Nephron progenitor cell (in vitro differentiated cells): ENCODE measurements around the gene BIRC5.

Experiments used
- DNase-seq: peaks from one replicate; pipeline ENCODE4 v3.0.0; 2021
- H3K27ac Mint-ChIP-seq: 2 replicates; pipeline ENCODE4 v1.8.0; 2021; ENCODE audit warnings: mild to moderate bottlenecking, moderate library complexity, mixed read lengths
- H3K27me3 Mint-ChIP-seq: 2 replicates; pipeline ENCODE4 v1.8.0; 2021; ENCODE audit warnings: mild to moderate bottlenecking, low read depth, mixed read lengths; ENCODE audit not compliant: poor library complexity
- H3K36me3 Mint-ChIP-seq: 2 replicates; pipeline ENCODE4 v1.8.0; 2021; ENCODE audit warnings: low read depth, mixed read lengths
- H3K4me1 Mint-ChIP-seq: 2 replicates; pipeline ENCODE4 v1.8.0; 2021; ENCODE audit warnings: mixed read lengths
- H3K4me3 Mint-ChIP-seq: 2 replicates; pipeline ENCODE4 v1.8.0; 2021; ENCODE audit warnings: mild to moderate bottlenecking, moderate library complexity, mixed read lengths
- H3K9me3 Mint-ChIP-seq: 2 replicates; pipeline ENCODE4 v1.8.0; 2021; ENCODE audit warnings: mild to moderate bottlenecking, moderate library complexity, mixed read lengths
- CTCF ChIP-seq: fragments of 200-600 bp; sonication (generic); IDR thresholded peaks from 2 replicates; pipeline ENCODE4 v1.5.0; 2021; ENCODE audit warnings: antibody characterized with exemption

BIRC5 gene

GRCh38 chr17:78239489-78239931 lies 25.5 kb downstream of the BIRC5 start:
- DNase-seq, result no peak
- Mint-ChIP-seq H3K27me3 (peaks cover 6% of the 10 kb centered on the region), H3K4me3 (no peak overlapping the region), H3K4me1 (peaks cover 26% of the 10 kb centered on the region), H3K27ac (no peak overlapping the region), H3K36me3 (no peaks in the 10 kb centered on the region), H3K9me3 (peaks cover 3% of the 10 kb centered on the region)
- no peak for TF ChIP-seq CTCF

GRCh38 chr17:78240012-78240655 lies 26.1 kb downstream of the BIRC5 start:
- Mint-ChIP-seq H3K9me3 (peaks cover 4% of the 10 kb centered on the region), H3K4me3 (no peak overlapping the region), H3K27me3 (peaks cover 3% of the 10 kb centered on the region), H3K36me3 (no peaks in the 10 kb centered on the region), H3K4me1 (peaks cover 26% of the 10 kb centered on the region), H3K27ac (no peak overlapping the region)
- no peak for TF ChIP-seq CTCF
- DNase-seq, result no peak

DNA sequence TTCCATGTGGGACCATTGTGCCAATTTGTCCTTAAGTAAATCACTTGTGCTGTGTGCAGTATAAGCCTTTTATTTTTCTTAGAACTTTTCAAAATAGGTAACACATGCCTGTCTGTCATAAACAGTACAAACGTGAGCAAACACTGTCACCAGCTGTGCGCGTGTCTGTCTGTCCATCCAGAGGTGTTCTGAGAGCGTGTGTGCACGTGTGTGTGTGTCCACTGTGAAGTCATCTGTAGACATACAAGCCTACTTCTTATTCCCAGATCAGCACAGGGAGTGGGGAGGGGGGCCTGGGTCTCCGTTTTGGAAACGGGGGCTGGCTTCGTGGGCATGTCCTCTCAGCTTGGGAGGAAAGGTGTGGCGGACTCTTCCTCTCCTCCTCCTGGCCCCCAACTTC lies 26.8 kb downstream of the BIRC5 start:
- Mint-ChIP-seq H3K9me3 (peaks cover 9% of the 10 kb centered on the region), H3K4me1 (peaks cover 26% of the 10 kb centered on the region), H3K36me3 (peaks cover 5% of the 10 kb centered on the region), H3K4me3 (no peak overlapping the region), H3K27ac (no peak overlapping the region), H3K27me3 (peaks cover 3% of the 10 kb centered on the region)
- DNase-seq, result no peak
- TF ChIP-seq CTCF, result no peak

DNA sequence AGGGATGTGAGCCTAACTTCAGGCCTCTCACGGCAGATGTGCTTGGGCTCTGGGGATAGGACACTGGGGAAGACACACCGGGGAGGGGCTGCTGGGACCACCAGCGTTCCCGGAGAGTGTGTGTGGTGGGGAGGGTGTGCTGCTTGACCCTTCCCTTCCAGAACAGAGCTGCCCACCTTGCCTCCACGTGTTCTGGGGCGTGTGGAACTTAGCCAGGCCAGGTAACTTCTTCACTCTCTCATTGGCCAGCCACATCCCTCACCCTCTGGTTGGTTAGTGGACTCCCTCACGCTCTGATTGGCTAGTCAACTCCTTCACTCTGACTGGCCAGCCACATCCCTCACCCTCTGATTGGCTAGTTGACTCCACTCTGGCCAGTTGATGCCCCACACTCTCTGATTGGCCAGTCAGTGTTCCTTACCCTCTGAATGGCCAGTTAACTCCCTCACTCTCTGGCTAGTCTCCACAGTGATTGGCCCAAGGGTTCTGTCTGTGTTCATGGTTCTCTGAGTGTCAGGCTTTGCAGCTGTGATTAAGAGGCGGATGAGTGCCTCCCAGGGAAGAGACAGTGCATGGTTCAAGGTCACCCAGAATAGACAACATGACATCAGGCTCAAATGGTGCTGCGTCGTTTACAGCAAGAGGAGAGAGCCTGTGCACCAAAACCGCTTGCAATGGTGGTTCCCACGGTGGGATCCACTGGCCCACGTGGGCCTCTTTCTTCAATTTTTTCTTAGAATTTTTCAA lies 27.4 kb downstream of the BIRC5 start:
- no peak overlapping the region for H3K27ac Mint-ChIP-seq
- DNase-seq, result no peak
- H3K27me3 Mint-ChIP-seq, result peaks cover 3% of the 10 kb centered on the region
- peaks cover 9% of the 10 kb centered on the region for H3K9me3 Mint-ChIP-seq
- no peak for TF ChIP-seq CTCF
- H3K4me1 Mint-ChIP-seq, result peaks cover 26% of the 10 kb centered on the region
- no peak overlapping the region for H3K4me3 Mint-ChIP-seq
- H3K36me3 Mint-ChIP-seq, result peaks cover 5% of the 10 kb centered on the region

DNA sequence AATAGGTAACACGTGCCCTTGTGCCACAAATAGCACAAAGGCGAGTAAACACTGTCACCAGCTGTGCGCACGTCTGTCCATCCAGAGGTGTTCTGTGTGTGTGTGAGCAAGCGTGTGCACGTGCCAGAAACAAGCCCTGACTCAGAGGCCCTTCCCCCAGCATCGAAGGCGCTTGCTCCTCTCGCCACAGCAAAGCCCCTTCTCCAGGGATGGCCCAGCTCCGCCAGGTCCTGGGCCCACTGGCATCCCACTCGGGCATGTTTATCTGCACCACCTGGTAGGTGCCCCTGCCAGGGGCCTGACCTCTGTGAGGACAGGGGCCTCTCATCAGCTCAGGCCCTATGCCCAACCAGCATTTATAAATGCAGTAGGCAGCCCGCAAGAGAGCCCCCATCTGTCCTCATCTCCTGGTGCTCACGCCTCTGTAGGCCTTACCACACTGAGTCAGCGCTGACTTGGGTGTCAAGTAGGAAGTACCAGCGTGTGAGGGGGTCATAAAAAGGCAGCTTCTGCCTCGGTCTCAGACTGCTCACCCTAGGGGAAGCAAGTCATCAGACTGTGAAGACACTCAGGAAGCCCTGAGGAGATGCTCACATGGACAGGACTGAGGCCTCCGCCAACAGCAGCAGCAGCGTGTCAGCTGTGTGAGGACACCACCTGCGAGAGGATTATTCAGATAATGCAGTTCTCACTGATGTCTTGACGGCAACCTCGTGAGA lies 28.1 kb downstream of the BIRC5 start:
- no peak for DNase-seq
- Mint-ChIP-seq H3K27ac (peak overlapping the region; percentile 25), H3K27me3 (peaks cover 3% of the 10 kb centered on the region), H3K4me1 (peaks cover 32% of the 10 kb centered on the region), H3K4me3 (no peak overlapping the region), H3K9me3 (peaks cover 15% of the 10 kb centered on the region), H3K36me3 (peaks cover 8% of the 10 kb centered on the region)
- no peak for TF ChIP-seq CTCF
